ENCODE results near the gene RADIL. TPM values are rescaled to one million over a fixed set of nuclear protein-coding genes. Genes with fewer than 3 reads are reported as not detected.

Gene RADIL
- total RNA-seq, 1 experiment from 2014 or later: 5.6 TPM

- Histone ChIP-seq H3K9me3 (ENCODE audit: low read length) (no peaks in the 10 kb centered on the region), H3K36me3 (ENCODE audit: low read depth, low read length) (no peaks in the 10 kb centered on the region), H3K79me2 (ENCODE audit: low read length) (no peaks in the 10 kb centered on the region), H3K27ac (ENCODE audit: low read length) (no peak overlapping the region), H2AFZ (ENCODE audit: low read length) (no peak overlapping the region), H3K9ac (ENCODE audit: low read length) (no peak overlapping the region), H3K4me2 (ENCODE audit: low read length) (no peak overlapping the region), H4K20me1 (ENCODE audit: low read length) (no peaks in the 10 kb centered on the region), H3F3A (ENCODE audit: low read length, unreplicated experiment) (no peaks in the 10 kb centered on the region), H3K27me3 (ENCODE audit: low read length) (no peaks in the 10 kb centered on the region), H3K4me3 (ENCODE audit: low read length) (no peak overlapping the region), H3K4me1 (ENCODE audit: insufficient read depth, low read length) (no peaks in the 10 kb centered on the region), H3K9me2 (replicated peaks; ENCODE audit: low read length) (no peaks in the 10 kb centered on the region)
- no TSS peak for BruUV-seq (replicated peaks)
- ChIA-PET CTCF (no interaction called here), POLR2A (ENCODE audit: unreplicated experiment) (no interaction called here)
- DNase-seq (no peak), ATAC-seq (no peak)
- intact Hi-C loops (cut with micrococcal nuclease): no loop called here
- no peak for TF ChIP-seq EZH2 (IDR thresholded peaks at IDR 0.05; ENCODE audit: low read length, unreplicated experiment)
- TF ChIP-seq CTCF (conservative IDR thresholded peaks at IDR 0.05; ENCODE audit: low read depth, low read length): no peak
- TF ChIP-seq EZH2phosphoT487 (IDR thresholded peaks at IDR 0.05; ENCODE audit: borderline replicate concordance, low read length): no peak
These were observed 28.6 kb downstream of the RADIL start for GRCh38 chr7:4854916-4855315.

DNA sequence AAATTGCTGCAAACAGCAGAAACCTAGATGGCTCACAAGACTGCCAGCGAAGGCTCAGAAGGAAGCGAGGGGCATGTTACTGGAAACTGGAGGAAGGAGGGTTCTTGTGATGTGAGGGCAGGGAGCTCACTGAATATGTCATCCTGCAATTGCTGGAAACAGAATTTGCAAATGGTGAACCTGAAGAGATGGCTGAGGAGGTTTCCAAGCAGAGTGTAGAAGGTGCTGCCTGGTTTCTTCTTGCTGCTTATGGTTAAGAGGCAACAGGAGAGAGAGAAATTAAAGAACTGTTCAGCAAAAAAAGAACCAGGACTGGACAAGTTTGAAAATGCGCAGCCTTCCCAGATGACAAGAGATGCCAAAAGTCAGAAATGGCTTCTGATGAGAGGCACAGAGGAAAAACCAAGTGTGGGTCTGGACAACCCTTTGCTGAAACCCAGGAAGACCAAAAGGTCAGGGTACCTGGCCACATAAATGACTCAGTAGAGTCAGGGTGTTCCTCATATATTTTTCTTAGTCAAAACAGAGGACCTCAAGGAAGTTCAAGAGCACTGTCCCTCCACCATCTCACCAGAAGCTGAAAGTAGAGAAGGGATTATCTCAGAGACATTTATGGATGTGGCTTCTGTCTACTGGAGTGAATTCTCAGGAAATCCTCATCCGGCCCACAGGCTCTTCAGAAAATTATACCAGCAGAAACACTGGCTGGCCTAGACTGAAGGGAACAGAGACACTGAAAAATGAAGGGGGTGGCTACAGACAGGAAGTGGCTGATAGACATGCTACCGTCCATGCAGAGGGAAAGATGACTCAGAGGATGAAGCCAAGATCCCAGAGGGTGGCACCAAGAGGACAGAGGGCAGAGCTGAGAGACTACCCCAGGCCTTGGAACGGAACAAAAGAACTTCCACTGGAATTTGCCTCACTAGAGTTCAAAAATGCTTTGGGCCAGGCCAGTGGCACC, 31.8 kb downstream of the RADIL start:
- no peaks in the 10 kb centered on the region for H3K79me2 ChIP-seq (ENCODE audit: low read length)
- TF ChIP-seq EZH2phosphoT487 (IDR thresholded peaks at IDR 0.05; ENCODE audit: borderline replicate concordance, low read length) (no peak), CTCF (conservative IDR thresholded peaks at IDR 0.05; ENCODE audit: low read depth, low read length) (no peak), EZH2 (IDR thresholded peaks at IDR 0.05; ENCODE audit: low read length, unreplicated experiment) (no peak)
- no peaks in the 10 kb centered on the region for H3K4me1 ChIP-seq (ENCODE audit: insufficient read depth, low read length)
- ChIA-PET CTCF (no interaction called here), POLR2A (ENCODE audit: unreplicated experiment) (no interaction called here)
- H3K36me3 ChIP-seq (ENCODE audit: low read depth, low read length): no peaks in the 10 kb centered on the region
- intact Hi-C loops (cut with micrococcal nuclease): no loop called here
- H3F3A ChIP-seq (ENCODE audit: low read length, unreplicated experiment): no peaks in the 10 kb centered on the region
- no peaks in the 10 kb centered on the region for H4K20me1 ChIP-seq (ENCODE audit: low read length)
- no peak overlapping the region for H2AFZ ChIP-seq (ENCODE audit: low read length)
- DNase-seq: peak; percentile 18
- H3K9me2 ChIP-seq (replicated peaks; ENCODE audit: low read length): no peaks in the 10 kb centered on the region
- H3K4me2 ChIP-seq (ENCODE audit: low read length): no peak overlapping the region
- H3K9ac ChIP-seq (ENCODE audit: low read length): no peak overlapping the region
- H3K9me3 ChIP-seq (ENCODE audit: low read length): no peaks in the 10 kb centered on the region
- no peaks in the 10 kb centered on the region for H3K27me3 ChIP-seq (ENCODE audit: low read length)
- H3K4me3 ChIP-seq (ENCODE audit: low read length): no peak overlapping the region
- BruUV-seq (replicated peaks): no TSS peak
- peak; percentile 20; the same call in 1 of the 2 replicates for ATAC-seq
- no peak overlapping the region for H3K27ac ChIP-seq (ENCODE audit: low read length)

DNA sequence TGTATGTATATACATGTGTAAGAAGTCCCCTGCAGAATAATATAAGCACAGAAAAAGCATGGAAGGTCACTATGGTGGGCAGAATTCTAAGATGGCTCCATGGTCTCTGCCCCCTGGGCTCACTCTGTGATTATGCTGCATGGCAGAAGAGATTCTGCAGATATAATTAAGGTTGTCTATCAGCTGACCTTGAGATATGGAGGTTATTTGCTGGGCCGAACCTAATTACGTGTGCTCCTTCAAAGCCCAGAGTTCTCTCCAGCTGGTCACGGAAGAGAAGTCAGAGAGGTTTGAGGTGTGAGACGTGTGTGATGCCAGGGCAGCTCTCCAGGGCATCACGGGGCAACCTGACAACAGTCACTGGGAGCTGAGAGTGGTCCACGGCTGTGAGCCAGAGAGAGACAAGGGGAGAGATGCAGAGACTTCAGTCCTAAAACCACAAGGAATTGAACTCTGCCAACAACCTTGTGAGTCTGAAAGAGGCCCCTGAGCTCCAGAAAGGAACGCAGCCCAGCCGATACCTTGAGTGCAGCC, 33.2 kb downstream of the RADIL start:
- CTCF ChIA-PET: interaction anchor here (0.7 to 1.7 kb wide), 2 partner anchors 33 to 234 kb away, joined by 5 to 10 read pairs; partner anchors contain the start of gene RADIL

More for the DNA sequence above, 33.2 kb downstream of the RADIL start:
- H3F3A ChIP-seq (ENCODE audit: low read length, unreplicated experiment): no peaks in the 10 kb centered on the region
- no peak overlapping the region for H3K27ac ChIP-seq (ENCODE audit: low read length)
- H4K20me1 ChIP-seq (ENCODE audit: low read length): no peaks in the 10 kb centered on the region
- TF ChIP-seq CTCF (conservative IDR thresholded peaks at IDR 0.05; ENCODE audit: low read depth, low read length): no peak
- H3K36me3 ChIP-seq (ENCODE audit: low read depth, low read length): no peaks in the 10 kb centered on the region
- no peak overlapping the region for H2AFZ ChIP-seq (ENCODE audit: low read length)
- H3K4me1 ChIP-seq (ENCODE audit: insufficient read depth, low read length): no peaks in the 10 kb centered on the region
- no peaks in the 10 kb centered on the region for H3K9me3 ChIP-seq (ENCODE audit: low read length)
- H3K79me2 ChIP-seq (ENCODE audit: low read length): no peaks in the 10 kb centered on the region
- no TSS peak for BruUV-seq (replicated peaks)
- no peak overlapping the region for H3K4me2 ChIP-seq (ENCODE audit: low read length)
- no peak overlapping the region for H3K9ac ChIP-seq (ENCODE audit: low read length)
- H3K9me2 ChIP-seq (replicated peaks; ENCODE audit: low read length): no peaks in the 10 kb centered on the region
- H3K27me3 ChIP-seq (ENCODE audit: low read length): no peaks in the 10 kb centered on the region
- POLR2A ChIA-PET (ENCODE audit: unreplicated experiment): no interaction called here
- no peak for DNase-seq
- H3K4me3 ChIP-seq (ENCODE audit: low read length): no peak overlapping the region
- ATAC-seq: no peak
- intact Hi-C loops (cut with micrococcal nuclease): no loop called here

Measured in PC-3 (cell line).